ENCODE measurements around the gene SIM2.

- no peak for TF ChIP-seq EP300 (IDR thresholded peaks at IDR 0.05)
- no peak for TF ChIP-seq CTCF (IDR thresholded peaks at IDR 0.05)
- no peak for TF ChIP-seq POLR2A (IDR thresholded peaks at IDR 0.05)
Measured at GRCh38 chr21:36754241-36754898, 55.5 kb downstream of the SIM2 start.
